Measurements from ENCODE around the gene DOCK8.

DNA sequence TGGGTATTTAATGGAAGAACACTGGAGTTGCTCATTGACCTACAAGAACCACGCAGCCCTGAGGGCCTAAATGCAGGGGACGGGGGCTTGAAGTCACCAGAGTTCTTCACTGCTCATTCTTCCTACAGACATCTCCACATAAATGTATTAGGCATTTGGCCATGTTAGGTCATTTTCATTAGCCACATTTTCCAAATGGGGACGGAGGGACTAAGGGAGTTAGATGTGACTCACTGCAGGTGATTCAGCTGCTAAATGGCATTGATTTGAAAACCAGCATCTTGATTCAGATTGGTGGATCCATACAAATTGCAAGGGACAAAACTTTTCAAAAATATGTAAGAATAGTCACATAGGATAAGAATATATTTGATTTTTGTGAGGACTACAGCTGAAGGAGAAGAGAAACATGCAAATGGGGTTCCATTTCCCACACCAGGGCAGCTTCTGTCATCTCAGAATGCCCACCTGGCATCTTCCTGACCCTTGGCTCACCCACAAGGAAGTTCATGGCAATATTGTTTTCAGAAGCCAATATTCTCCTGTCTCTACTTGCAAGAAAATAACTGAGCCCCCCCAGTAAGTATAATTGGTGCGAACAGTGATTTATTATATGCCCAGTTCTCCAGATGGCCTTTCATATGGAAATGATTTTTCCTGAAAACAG lies 264.8 kb downstream of the DOCK8 start:
- no peak for TF ChIP-seq EZH2 (IDR thresholded peaks at IDR 0.05; ENCODE audit: low read depth, unreplicated experiment)
- TF ChIP-seq, protein P1, sequence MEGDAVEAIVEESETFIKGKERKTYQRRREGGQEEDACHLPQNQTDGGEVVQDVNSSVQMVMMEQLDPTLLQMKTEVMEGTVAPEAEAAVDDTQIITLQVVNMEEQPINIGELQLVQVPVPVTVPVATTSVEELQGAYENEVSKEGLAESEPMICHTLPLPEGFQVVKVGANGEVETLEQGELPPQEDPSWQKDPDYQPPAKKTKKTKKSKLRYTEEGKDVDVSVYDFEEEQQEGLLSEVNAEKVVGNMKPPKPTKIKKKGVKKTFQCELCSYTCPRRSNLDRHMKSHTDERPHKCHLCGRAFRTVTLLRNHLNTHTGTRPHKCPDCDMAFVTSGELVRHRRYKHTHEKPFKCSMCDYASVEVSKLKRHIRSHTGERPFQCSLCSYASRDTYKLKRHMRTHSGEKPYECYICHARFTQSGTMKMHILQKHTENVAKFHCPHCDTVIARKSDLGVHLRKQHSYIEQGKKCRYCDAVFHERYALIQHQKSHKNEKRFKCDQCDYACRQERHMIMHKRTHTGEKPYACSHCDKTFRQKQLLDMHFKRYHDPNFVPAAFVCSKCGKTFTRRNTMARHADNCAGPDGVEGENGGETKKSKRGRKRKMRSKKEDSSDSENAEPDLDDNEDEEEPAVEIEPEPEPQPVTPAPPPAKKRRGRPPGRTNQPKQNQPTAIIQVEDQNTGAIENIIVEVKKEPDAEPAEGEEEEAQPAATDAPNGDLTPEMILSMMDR (conservative IDR thresholded peaks at IDR 0.05; ENCODE audit: low read depth in 2 of 2) = no peak
- no peak for TF ChIP-seq JUNB (IDR thresholded peaks at IDR 0.05; ENCODE audit: unreplicated experiment)
- no peak for TF ChIP-seq POLR2AphosphoS5 (IDR thresholded peaks at IDR 0.05; ENCODE audit: low read depth)
- TF ChIP-seq EZH2phosphoT487 (IDR thresholded peaks at IDR 0.05; ENCODE audit: unreplicated experiment) = no peak
- TF ChIP-seq, protein P2, sequence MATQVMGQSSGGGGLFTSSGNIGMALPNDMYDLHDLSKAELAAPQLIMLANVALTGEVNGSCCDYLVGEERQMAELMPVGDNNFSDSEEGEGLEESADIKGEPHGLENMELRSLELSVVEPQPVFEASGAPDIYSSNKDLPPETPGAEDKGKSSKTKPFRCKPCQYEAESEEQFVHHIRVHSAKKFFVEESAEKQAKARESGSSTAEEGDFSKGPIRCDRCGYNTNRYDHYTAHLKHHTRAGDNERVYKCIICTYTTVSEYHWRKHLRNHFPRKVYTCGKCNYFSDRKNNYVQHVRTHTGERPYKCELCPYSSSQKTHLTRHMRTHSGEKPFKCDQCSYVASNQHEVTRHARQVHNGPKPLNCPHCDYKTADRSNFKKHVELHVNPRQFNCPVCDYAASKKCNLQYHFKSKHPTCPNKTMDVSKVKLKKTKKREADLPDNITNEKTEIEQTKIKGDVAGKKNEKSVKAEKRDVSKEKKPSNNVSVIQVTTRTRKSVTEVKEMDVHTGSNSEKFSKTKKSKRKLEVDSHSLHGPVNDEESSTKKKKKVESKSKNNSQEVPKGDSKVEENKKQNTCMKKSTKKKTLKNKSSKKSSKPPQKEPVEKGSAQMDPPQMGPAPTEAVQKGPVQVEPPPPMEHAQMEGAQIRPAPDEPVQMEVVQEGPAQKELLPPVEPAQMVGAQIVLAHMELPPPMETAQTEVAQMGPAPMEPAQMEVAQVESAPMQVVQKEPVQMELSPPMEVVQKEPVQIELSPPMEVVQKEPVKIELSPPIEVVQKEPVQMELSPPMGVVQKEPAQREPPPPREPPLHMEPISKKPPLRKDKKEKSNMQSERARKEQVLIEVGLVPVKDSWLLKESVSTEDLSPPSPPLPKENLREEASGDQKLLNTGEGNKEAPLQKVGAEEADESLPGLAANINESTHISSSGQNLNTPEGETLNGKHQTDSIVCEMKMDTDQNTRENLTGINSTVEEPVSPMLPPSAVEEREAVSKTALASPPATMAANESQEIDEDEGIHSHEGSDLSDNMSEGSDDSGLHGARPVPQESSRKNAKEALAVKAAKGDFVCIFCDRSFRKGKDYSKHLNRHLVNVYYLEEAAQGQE (IDR thresholded peaks at IDR 0.05; ENCODE audit: unreplicated experiment) = no peak
- TF ChIP-seq NANOG (IDR thresholded peaks at IDR 0.05; ENCODE audit: borderline replicate concordance) = no peak
- TF ChIP-seq CREB1 (CRISPR knock-in tag; IDR thresholded peaks at IDR 0.05; ENCODE audit: low read depth) = no peak
- TF ChIP-seq STAT1 (IDR thresholded peaks at IDR 0.05; ENCODE audit: unreplicated experiment) = no peak
- no peak for TF ChIP-seq ZNF114 (CRISPR knock-in tag; IDR thresholded peaks at IDR 0.05)
- no peak for TF ChIP-seq ZNF331 (CRISPR knock-in tag; IDR thresholded peaks at IDR 0.05; ENCODE audit: low read depth)
- no peak for TF ChIP-seq ZNF462 (CRISPR knock-in tag; IDR thresholded peaks at IDR 0.05)
- TF ChIP-seq, protein P3, sequence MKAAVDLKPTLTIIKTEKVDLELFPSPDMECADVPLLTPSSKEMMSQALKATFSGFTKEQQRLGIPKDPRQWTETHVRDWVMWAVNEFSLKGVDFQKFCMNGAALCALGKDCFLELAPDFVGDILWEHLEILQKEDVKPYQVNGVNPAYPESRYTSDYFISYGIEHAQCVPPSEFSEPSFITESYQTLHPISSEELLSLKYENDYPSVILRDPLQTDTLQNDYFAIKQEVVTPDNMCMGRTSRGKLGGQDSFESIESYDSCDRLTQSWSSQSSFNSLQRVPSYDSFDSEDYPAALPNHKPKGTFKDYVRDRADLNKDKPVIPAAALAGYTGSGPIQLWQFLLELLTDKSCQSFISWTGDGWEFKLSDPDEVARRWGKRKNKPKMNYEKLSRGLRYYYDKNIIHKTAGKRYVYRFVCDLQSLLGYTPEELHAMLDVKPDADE (IDR thresholded peaks at IDR 0.05) = no peak

Measured in GM23338 (cell line).